Endothelial cell of umbilical vein (primary cell): ENCODE results near the gene FAM53B. TPM values are rescaled to one million over a fixed set of nuclear protein-coding genes. Genes with fewer than 3 reads are reported as not detected.

Source experiments
- BruUV-seq: library from RNA; stranded (reverse); fragments of 400-500 nt; replicated peaks from 2 replicates; lab custom pipeline; 2021; lab: Mats Ljungman, UMichigan
- CTCF ChIA-PET: fragments of 300-600, 350-600 bp; sonication (Branson Sonifier 250); formaldehyde crosslinking; loops from one replicate; lab custom pipeline; 2021; ENCODE audit warnings: antibody characterized with exemption, inconsistent platforms; lab: Charles Lee
- POLR2A ChIA-PET: fragments of 300-600, 350-600 bp; sonication (Branson Sonifier 250); formaldehyde crosslinking; loops from one replicate; lab custom pipeline; 2021; ENCODE audit warnings: antibody characterized with exemption, inconsistent platforms; lab: Charles Lee
- DNase-seq: peaks from one replicate; pipeline ENCODE4 v3.0.0-alpha.2; 2011; ENCODE audit warnings: low read depth, low spot score
- FAIRE-seq: peaks from 2 replicates; lab custom pipeline; 2011; peaks lifted over from hg19 to GRCh38; lab: Jason Lieb, UNC
- H2AFZ ChIP-seq: 2 replicates; pipeline ENCODE4 v1.6.0; 2012; ENCODE audit warnings: low read depth, low read length, control low read depth, inconsistent platforms
- H3K27ac ChIP-seq: 2 replicates; pipeline ENCODE4 v1.5.1; 2011; ENCODE audit warnings: low read depth, mild to moderate bottlenecking, control low read depth, low read length, moderate library complexity; ENCODE audit not compliant: insufficient read depth
- H3K27me3 ChIP-seq, 2 experiments: 2 replicates each; pipeline versions ENCODE4 v1.6.0 to v1.6.1; 2011; ENCODE audit warnings: low read length in 2 of 2, mixed read lengths in 1 of 2; ENCODE audit not compliant: control insufficient read depth in 2 of 2, insufficient read depth in 2 of 2
- H3K36me3 ChIP-seq, 2 experiments: 2 replicates in 1 of 2; 3 replicates in 1 of 2; pipeline ENCODE4 v1.5.1; 2011; ENCODE audit warnings: low read length in 2 of 2, mild to moderate bottlenecking in 1 of 2, moderate library complexity in 1 of 2; ENCODE audit not compliant: control insufficient read depth in 2 of 2, insufficient read depth in 2 of 2; ENCODE audit errors: extremely low read depth in 1 of 2
- H3K4me1 ChIP-seq: 3 replicates; pipeline ENCODE4 v1.5.1; 2011; ENCODE audit warnings: mild to moderate bottlenecking, low read length; ENCODE audit not compliant: control insufficient read depth, insufficient read depth; ENCODE audit errors: extremely low read depth
- H3K4me2 ChIP-seq: 2 replicates; pipeline ENCODE4 v1.6.1; 2011; ENCODE audit warnings: low read length, control low read depth, mixed read lengths; ENCODE audit not compliant: insufficient read depth
- H3K4me3 ChIP-seq, 3 experiments: fragments of 200-600 bp in 1 of 3; sonication (generic), shearing (Covaris generic) in 1 of 3; replicated peaks in 1 of 3; 2 replicates each; pipeline ENCODE4 v1.5.1; 2011 to 2016; ENCODE audit warnings: control low read depth in 3 of 3, low read length in 3 of 3, mild to moderate bottlenecking in 2 of 3, inconsistent platforms in 1 of 3, low read depth in 1 of 3, moderate library complexity in 1 of 3; ENCODE audit not compliant: insufficient read depth in 1 of 3
- H3K79me2 ChIP-seq: 2 replicates; pipeline ENCODE4 v1.6.0; 2012; ENCODE audit warnings: low read length, inconsistent platforms; ENCODE audit not compliant: control insufficient read depth, insufficient read depth
- H3K9ac ChIP-seq: replicated peaks from 2 replicates; pipeline ENCODE3; 2011; ENCODE audit warnings: low read length, control low read depth; ENCODE audit not compliant: insufficient read depth; ENCODE audit errors: extremely low read depth
- H3K9me1 ChIP-seq: replicated peaks from 3 replicates; pipeline ENCODE4 v1.6.0; 2011; ENCODE audit warnings: mild to moderate bottlenecking, low read length; ENCODE audit not compliant: control insufficient read depth, insufficient read depth; ENCODE audit errors: extremely low read depth
- H3K9me3 ChIP-seq: replicated peaks from 2 replicates; pipeline ENCODE4 v1.5.1; 2012; ENCODE audit warnings: low read length, inconsistent platforms; ENCODE audit not compliant: control insufficient read depth, insufficient read depth
- H4K20me1 ChIP-seq: replicated peaks from 2 replicates; pipeline ENCODE3; 2011; ENCODE audit warnings: mild to moderate bottlenecking, low read length; ENCODE audit not compliant: control insufficient read depth, insufficient read depth; ENCODE audit errors: extremely low read depth
- EZH2 ChIP-seq: IDR thresholded peaks from 2 replicates; pipeline ENCODE4 v1.6.1; 2012; ENCODE audit warnings: borderline replicate concordance, low read depth, mild to moderate bottlenecking, moderate library complexity, low read length, inconsistent platforms; ENCODE audit not compliant: severe bottlenecking
- FOS ChIP-seq: IDR thresholded peaks from 2 replicates; pipeline ENCODE4 v1.6.1; 2011; ENCODE audit warnings: mild to moderate bottlenecking, low read length, moderate library complexity, borderline replicate concordance; ENCODE audit not compliant: insufficient read depth
- GATA2 ChIP-seq: IDR thresholded peaks from 2 replicates; pipeline ENCODE4 v1.7.0; 2011; ENCODE audit warnings: low read depth, mild to moderate bottlenecking, moderate library complexity, mixed read lengths, low read length; ENCODE audit not compliant: insufficient read length, insufficient read depth
- JUN ChIP-seq: IDR thresholded peaks from 2 replicates; pipeline ENCODE4 v1.6.1; 2011; ENCODE audit warnings: borderline replicate concordance, low read depth; ENCODE audit not compliant: insufficient read length, insufficient read depth
- MYC ChIP-seq: IDR thresholded peaks from one replicate; pipeline ENCODE4 v1.6.1; 2011; ENCODE audit warnings: mild to moderate bottlenecking, low read depth, low read length
- POLR2A ChIP-seq: IDR thresholded peaks from 2 replicates; pipeline ENCODE4 v1.6.1; 2012; ENCODE audit warnings: low read depth, mild to moderate bottlenecking, control low read depth, low read length
- POLR2AphosphoS5 ChIP-seq: IDR thresholded peaks from 2 replicates; pipeline ENCODE4 v1.6.1; 2012; ENCODE audit warnings: low read depth, mild to moderate bottlenecking, control low read depth, low read length, moderate library complexity; ENCODE audit not compliant: insufficient read depth
- dilution Hi-C: fragments of 300-500 bp; cut with MboI; formaldehyde crosslinking; loops from one replicate; pipeline ENCODE4 v1.15.0; 2019; ENCODE audit warnings: low sequenced_read_pairs; ENCODE audit not compliant: extremely low pct_ligation_motif_present
- intact Hi-C: fragments of 100-400 bp; cut with micrococcal nuclease; formaldehyde crosslinking; loops from one replicate; pipeline ENCODE4 v1.10.0; 2022
- polyA plus RNA-seq, 4 experiments: library from polyadenylated mRNA; depleted of rRNA in 3 of 4; stranded (reverse) in 3 of 4; unstranded in 1 of 4; fragments of >200 nt; gene quantifications; 2 replicates each; pipeline versions ENCODE4 v1.2.1 to v1.2.3, GENCODE V29; 2011 to 2012; ENCODE audit warnings: missing spikeins in 1 of 4
- total RNA-seq: library from RNA; stranded (reverse); gene quantifications from 2 replicates; pipeline ENCODE4 v1.2.3, GENCODE V29; 2021
- TF ChIP-seq, protein P1 (sequence below), 2 donors: IDR thresholded peaks; 1 replicate in 1 of 2; 2 replicates in 1 of 2; pipeline ENCODE4 v1.5.1; 2011; ENCODE audit warnings: low read length in 2 of 2, mild to moderate bottlenecking in 2 of 2, moderate library complexity in 2 of 2, control low read depth in 1 of 2, inconsistent platforms in 1 of 2, low read depth in 1 of 2; ENCODE audit not compliant: insufficient read depth in 1 of 2; ENCODE audit errors: extremely low read depth in 1 of 2
- TF ChIP-seq, protein P2 (sequence below): IDR thresholded peaks from 2 replicates; pipeline ENCODE4 v1.6.1; 2011; ENCODE audit not compliant: insufficient read depth, insufficient read length

The FAM53B gene
- total and polyA plus RNA-seq, 2 donors (not counting 3 experiments of a cell fraction or from before 2014, with no cell fraction given): 8.5 to 21.1 TPM

GRCh38 chr10:124689911-124690498 is 54.2 kb downstream of the FAM53B start:
- BruUV-seq: no TSS peak
- no peaks in the 10 kb centered on the region for H3K27me3 ChIP-seq
- DNase-seq (no peak), FAIRE-seq (no peak)
- no peaks in the 10 kb centered on the region for H3K9me3 ChIP-seq
- dilution Hi-C loops (no loop called here), intact Hi-C loops (no loop called here)
- no peaks in the 10 kb centered on the region for H4K20me1 ChIP-seq
- CTCF ChIA-PET: interaction anchor here (1.1 to 2.4 kb wide), 2 partner anchors 9 to 12 kb away, joined by 3 to 10 read pairs; no protein-coding TSS in a partner anchor
- no peak overlapping the region for H3K27ac ChIP-seq
- no peak overlapping the region for H3K4me2 ChIP-seq
- H3K9ac ChIP-seq: no peak overlapping the region
- TF ChIP-seq GATA2: no peak
- TF ChIP-seq EZH2: no peak
- TF ChIP-seq, protein P1, sequence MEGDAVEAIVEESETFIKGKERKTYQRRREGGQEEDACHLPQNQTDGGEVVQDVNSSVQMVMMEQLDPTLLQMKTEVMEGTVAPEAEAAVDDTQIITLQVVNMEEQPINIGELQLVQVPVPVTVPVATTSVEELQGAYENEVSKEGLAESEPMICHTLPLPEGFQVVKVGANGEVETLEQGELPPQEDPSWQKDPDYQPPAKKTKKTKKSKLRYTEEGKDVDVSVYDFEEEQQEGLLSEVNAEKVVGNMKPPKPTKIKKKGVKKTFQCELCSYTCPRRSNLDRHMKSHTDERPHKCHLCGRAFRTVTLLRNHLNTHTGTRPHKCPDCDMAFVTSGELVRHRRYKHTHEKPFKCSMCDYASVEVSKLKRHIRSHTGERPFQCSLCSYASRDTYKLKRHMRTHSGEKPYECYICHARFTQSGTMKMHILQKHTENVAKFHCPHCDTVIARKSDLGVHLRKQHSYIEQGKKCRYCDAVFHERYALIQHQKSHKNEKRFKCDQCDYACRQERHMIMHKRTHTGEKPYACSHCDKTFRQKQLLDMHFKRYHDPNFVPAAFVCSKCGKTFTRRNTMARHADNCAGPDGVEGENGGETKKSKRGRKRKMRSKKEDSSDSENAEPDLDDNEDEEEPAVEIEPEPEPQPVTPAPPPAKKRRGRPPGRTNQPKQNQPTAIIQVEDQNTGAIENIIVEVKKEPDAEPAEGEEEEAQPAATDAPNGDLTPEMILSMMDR (IDR thresholded peaks at IDR 0.05; ENCODE audit: extremely low read depth in 1 of 2, insufficient read depth in 1 of 2, low read depth in 1 of 2, low read length in 2 of 2): no peak
- TF ChIP-seq POLR2A: no peak
- TF ChIP-seq, protein P2, sequence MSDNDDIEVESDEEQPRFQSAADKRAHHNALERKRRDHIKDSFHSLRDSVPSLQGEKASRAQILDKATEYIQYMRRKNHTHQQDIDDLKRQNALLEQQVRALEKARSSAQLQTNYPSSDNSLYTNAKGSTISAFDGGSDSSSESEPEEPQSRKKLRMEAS: no peak
- TF ChIP-seq FOS: no peak
- TF ChIP-seq JUN: no peak
- TF ChIP-seq MYC: no peak
- no peak for TF ChIP-seq POLR2AphosphoS5
- no peak overlapping the region for H2AFZ ChIP-seq
- H3K36me3 ChIP-seq: peaks cover 0 to 10% of the 10 kb centered on the region in 2 experiments
- no peaks in the 10 kb centered on the region for H3K79me2 ChIP-seq
- H3K9me1 ChIP-seq: no peaks in the 10 kb centered on the region
- no peak overlapping the region for H3K4me3 ChIP-seq
- POLR2A ChIA-PET: no interaction called here
- peaks cover 7% of the 10 kb centered on the region for H3K4me1 ChIP-seq
